Nephron progenitor cell (in vitro differentiated cells): ENCODE results near the gene SPRR4.

Experiments used
- DNase-seq: peaks from one replicate; pipeline ENCODE4 v3.0.0; 2021
- H3K27ac Mint-ChIP-seq: 2 replicates; pipeline ENCODE4 v1.8.0; 2021; ENCODE audit warnings: mild to moderate bottlenecking, moderate library complexity, mixed read lengths
- H3K27me3 Mint-ChIP-seq: 2 replicates; pipeline ENCODE4 v1.8.0; 2021; ENCODE audit warnings: mild to moderate bottlenecking, low read depth, mixed read lengths; ENCODE audit not compliant: poor library complexity
- H3K36me3 Mint-ChIP-seq: 2 replicates; pipeline ENCODE4 v1.8.0; 2021; ENCODE audit warnings: low read depth, mixed read lengths
- H3K4me1 Mint-ChIP-seq: 2 replicates; pipeline ENCODE4 v1.8.0; 2021; ENCODE audit warnings: mixed read lengths
- H3K4me3 Mint-ChIP-seq: 2 replicates; pipeline ENCODE4 v1.8.0; 2021; ENCODE audit warnings: mild to moderate bottlenecking, moderate library complexity, mixed read lengths
- H3K9me3 Mint-ChIP-seq: 2 replicates; pipeline ENCODE4 v1.8.0; 2021; ENCODE audit warnings: mild to moderate bottlenecking, moderate library complexity, mixed read lengths
- TF ChIP-seq, protein P1 (sequence below): fragments of 200-600 bp; sonication (generic); IDR thresholded peaks from 2 replicates; pipeline ENCODE4 v1.5.0; 2021; ENCODE audit warnings: antibody characterized with exemption

Gene SPRR4

DNA sequence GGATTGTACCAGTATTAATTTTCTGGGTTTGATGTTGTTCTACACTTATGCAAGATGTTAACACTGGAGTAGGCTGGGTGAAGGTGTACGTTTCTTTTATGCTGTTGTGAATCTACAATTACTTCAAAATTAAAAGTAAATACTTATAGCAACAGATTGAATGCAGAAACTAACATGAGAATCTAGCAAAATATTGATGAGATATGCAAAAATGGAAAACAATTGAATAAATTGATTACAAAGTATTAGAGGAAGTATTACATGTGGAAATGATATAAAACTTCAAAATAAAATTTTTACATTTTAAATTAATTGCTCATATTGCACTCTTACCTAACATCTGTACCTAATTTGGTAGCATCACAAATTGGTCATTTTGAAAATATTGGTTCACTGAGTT is 25.4 kb downstream of the SPRR4 start:
- Mint-ChIP-seq H3K9me3 (peaks cover 30% of the 10 kb centered on the region), H3K27me3 (peaks cover 12% of the 10 kb centered on the region), H3K36me3 (no peaks in the 10 kb centered on the region), H3K4me3 (no peak overlapping the region), H3K4me1 (peaks cover 9% of the 10 kb centered on the region), H3K27ac (no peak overlapping the region)
- TF ChIP-seq, protein P1, sequence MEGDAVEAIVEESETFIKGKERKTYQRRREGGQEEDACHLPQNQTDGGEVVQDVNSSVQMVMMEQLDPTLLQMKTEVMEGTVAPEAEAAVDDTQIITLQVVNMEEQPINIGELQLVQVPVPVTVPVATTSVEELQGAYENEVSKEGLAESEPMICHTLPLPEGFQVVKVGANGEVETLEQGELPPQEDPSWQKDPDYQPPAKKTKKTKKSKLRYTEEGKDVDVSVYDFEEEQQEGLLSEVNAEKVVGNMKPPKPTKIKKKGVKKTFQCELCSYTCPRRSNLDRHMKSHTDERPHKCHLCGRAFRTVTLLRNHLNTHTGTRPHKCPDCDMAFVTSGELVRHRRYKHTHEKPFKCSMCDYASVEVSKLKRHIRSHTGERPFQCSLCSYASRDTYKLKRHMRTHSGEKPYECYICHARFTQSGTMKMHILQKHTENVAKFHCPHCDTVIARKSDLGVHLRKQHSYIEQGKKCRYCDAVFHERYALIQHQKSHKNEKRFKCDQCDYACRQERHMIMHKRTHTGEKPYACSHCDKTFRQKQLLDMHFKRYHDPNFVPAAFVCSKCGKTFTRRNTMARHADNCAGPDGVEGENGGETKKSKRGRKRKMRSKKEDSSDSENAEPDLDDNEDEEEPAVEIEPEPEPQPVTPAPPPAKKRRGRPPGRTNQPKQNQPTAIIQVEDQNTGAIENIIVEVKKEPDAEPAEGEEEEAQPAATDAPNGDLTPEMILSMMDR = no peak
- DNase-seq = no peak

DNA sequence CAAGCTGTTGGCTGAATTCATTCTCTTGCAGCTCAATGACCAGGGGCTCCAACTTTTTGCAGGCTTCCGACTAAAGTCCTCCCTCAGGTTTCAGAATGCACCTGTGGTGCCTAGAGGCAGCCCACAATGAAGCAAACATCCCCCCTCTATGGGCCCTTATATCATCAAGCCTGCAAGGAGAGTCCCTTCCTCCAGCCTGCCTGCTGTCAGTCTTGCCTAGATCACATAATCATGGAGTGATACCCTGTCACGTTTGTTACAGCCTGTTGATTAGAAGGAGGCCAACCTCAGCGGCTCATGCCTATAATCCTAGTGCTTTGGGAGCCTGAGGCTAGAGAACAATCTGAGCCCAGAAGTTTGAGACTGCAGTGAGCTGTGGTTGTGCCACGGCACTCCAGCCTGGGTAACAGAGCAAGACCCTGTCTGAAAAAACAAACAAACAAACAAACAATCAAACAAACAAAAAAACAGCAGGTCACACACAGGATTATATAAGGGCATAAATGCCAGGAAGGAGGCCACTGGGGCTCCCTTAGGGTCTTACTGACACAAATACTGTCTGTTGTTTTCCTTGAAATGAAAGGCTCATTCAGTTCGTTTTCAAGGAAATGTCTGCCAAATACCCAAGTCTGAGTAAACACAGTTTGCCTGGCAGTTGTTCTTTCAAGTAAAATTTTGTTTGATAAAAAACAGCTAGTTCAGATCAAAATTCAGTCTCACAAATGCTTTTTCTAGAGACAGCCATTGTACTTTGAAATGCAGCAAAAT is 26.4 kb downstream of the SPRR4 start:
- Mint-ChIP-seq H3K4me1 (peaks cover 9% of the 10 kb centered on the region), H3K27ac (no peak overlapping the region), H3K4me3 (no peak overlapping the region), H3K36me3 (no peaks in the 10 kb centered on the region), H3K27me3 (peaks cover 12% of the 10 kb centered on the region), H3K9me3 (peaks cover 36% of the 10 kb centered on the region)
- TF ChIP-seq, protein P1 = no peak
- DNase-seq = no peak

DNA sequence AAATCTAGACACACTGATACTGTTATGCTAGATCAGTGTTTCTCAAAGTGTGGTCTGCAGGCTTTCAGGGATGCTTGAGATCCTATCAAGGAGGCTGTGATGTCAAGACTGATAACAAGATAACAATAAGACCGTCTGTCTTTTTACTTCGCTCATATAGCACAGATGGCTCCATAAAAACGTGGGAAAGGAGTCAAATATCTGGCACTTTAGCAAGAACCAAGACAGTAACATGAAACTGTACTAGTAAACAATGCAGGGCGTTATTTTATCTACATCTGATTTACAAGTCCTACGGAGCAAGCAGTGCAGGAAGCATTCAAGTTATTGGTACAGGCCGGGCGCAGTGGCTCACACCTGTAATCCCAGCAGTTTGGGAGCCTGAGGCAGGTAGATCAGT is 27.5 kb downstream of the SPRR4 start:
- Mint-ChIP-seq H3K36me3 (no peaks in the 10 kb centered on the region), H3K27me3 (peaks cover 8% of the 10 kb centered on the region), H3K27ac (no peak overlapping the region), H3K9me3 (peaks cover 38% of the 10 kb centered on the region), H3K4me1 (peaks cover 9% of the 10 kb centered on the region), H3K4me3 (no peak overlapping the region)
- TF ChIP-seq, protein P1 = no peak
- no peak for DNase-seq

DNA sequence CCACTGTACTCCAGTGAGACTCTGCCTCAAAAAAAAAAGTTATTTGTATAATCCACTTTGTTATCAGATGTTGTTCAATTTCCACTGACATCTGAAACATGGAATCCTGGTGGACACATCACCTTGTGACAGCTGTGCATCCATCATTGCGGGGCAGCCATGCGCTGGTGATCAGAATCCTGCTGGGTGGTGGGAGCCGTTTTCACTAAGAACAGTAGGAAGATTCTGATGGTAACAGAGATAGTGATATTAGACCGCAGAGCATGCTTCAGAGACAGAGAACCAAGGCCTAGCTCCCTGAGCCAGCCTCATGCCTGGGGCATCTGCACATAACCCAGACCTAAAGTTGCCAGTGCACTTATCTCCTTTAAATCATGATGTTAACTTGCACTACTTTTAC is 28.0 kb downstream of the SPRR4 start:
- DNase-seq = no peak
- Mint-ChIP-seq H3K27ac (no peak overlapping the region), H3K36me3 (no peaks in the 10 kb centered on the region), H3K9me3 (peaks cover 32% of the 10 kb centered on the region), H3K4me1 (peaks cover 9% of the 10 kb centered on the region), H3K4me3 (no peak overlapping the region), H3K27me3 (peaks cover 7% of the 10 kb centered on the region)
- TF ChIP-seq, protein P1 = no peak

DNA sequence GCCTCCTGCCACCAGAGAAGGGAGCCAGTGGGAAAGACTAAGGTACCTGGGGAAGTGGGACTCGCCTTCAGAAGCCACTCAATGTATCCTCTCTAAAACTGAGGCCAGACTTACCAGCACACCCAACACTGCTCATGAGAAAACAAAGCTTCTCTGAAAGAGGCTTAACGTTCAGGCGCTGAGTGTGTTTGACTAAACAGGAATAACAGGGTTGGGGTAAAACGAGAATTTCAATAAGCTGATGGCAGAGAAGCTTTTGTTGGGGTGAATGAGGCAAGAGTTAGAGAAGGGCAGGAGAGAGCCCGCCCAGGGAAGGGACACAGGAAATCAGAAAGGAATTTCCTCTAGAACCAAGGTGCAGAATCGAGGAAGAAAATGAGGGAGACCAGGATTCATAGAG is 29.4 kb downstream of the SPRR4 start:
- TF ChIP-seq, protein P1 = no peak
- H3K4me1 Mint-ChIP-seq = peaks cover 9% of the 10 kb centered on the region
- no peak for DNase-seq
- H3K9me3 Mint-ChIP-seq = peaks cover 28% of the 10 kb centered on the region
- H3K27me3 Mint-ChIP-seq = peaks cover 7% of the 10 kb centered on the region
- no peak overlapping the region for H3K27ac Mint-ChIP-seq
- no peak overlapping the region for H3K4me3 Mint-ChIP-seq
- H3K36me3 Mint-ChIP-seq = no peaks in the 10 kb centered on the region

DNA sequence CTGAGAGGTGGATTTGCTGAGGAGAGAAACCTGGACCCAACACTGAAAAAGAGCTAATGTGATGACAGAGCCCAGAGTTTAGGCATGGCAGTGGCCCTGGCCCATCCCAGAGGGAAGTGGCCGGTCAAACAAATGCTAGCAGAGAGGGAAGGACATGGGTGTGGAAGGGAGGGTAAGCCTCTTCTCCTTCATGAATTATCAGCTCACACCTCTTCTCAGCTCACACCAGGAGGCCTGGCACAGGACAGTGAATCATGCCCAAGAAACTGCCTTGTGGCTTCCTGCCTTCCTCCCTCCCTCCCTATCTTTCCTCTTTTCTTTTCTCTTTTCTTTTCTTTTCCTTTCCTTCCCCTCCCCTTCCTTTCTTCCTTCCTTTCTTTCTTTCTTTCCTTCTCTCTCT is 29.8 kb downstream of the SPRR4 start:
- Mint-ChIP-seq H3K27ac (no peak overlapping the region), H3K4me1 (peaks cover 9% of the 10 kb centered on the region)

More for the DNA sequence above, 29.8 kb downstream of the SPRR4 start:
- no peaks in the 10 kb centered on the region for H3K36me3 Mint-ChIP-seq
- H3K27me3 Mint-ChIP-seq = peaks cover 7% of the 10 kb centered on the region
- TF ChIP-seq, protein P1 = no peak
- DNase-seq = no peak
- H3K4me3 Mint-ChIP-seq = no peak overlapping the region
- peaks cover 24% of the 10 kb centered on the region for H3K9me3 Mint-ChIP-seq
